Activated T-cell treated with anti-CD3 and anti-CD28 coated beads, Interleukin-2, amount 50 U/mL, for 72 hours (primary cell): Measurements from ENCODE around the gene VIP. TPM values are rescaled to one million over a fixed set of nuclear protein-coding genes. Genes with fewer than 3 reads are reported as not detected.

Source experiments
- total RNA-seq, 2 donors: library from RNA; stranded (reverse); gene quantifications; one replicate each; pipeline ENCODE4 v1.2.3, GENCODE V29; 2022

The VIP gene
- total RNA-seq, 2 donors from 2014 or later, result not detected

Other genes starting within 250 kb of the VIP start
- 10 to 100 TPM; 34.5 to 38.9 TPM for gene SYNE1, start 113.4 kb upstream of the VIP start, total RNA-seq
- gene MYCT1, start 52.9 kb upstream of the VIP start, total RNA-seq, result not detected
- gene FBXO5, start 232.2 kb downstream of the VIP start, total RNA-seq, result 10 to 100 TPM; 40.8 to 41.4 TPM